Mucosa of rectum (tissue), 2 donors: ENCODE results near the gene RNF144B.
A peak's percentile ranks its signal among the peaks of the same experiment; 100 is the strongest.
"Not testable (repeated sequence)": the region's sequence is repeated elsewhere in the genome, so short reads cannot be mapped to it uniquely, and the experiment has no call there.

Experiments
- H3K27ac ChIP-seq, 2 donors: one replicate each; pipeline ENCODE4 v1.7.0; 2013; ENCODE audit warnings: inconsistent platforms in 2 of 2, low read depth in 2 of 2, low read length in 2 of 2
- H3K27me3 ChIP-seq, 2 donors: one replicate each; pipeline ENCODE4 v1.7.0; 2013; ENCODE audit warnings: low read length in 2 of 2; ENCODE audit not compliant: control insufficient read depth in 2 of 2, insufficient read depth in 2 of 2
- H3K36me3 ChIP-seq, 2 donors: one replicate each; pipeline ENCODE4 v1.7.0; 2013; ENCODE audit warnings: low read length in 2 of 2; ENCODE audit not compliant: control insufficient read depth in 2 of 2, insufficient read depth in 2 of 2
- H3K4me1 ChIP-seq, 2 donors: one replicate each; pipeline ENCODE4 v1.7.0; 2013; ENCODE audit warnings: low read length in 2 of 2, mild to moderate bottlenecking in 1 of 2; ENCODE audit not compliant: control insufficient read depth in 2 of 2, insufficient read depth in 2 of 2
- H3K4me3 ChIP-seq, 2 donors: one replicate each; pipeline ENCODE4 v1.7.0; 2013; ENCODE audit warnings: low read length in 2 of 2
- H3K9ac ChIP-seq, 2 donors: one replicate each; pipeline ENCODE4 v1.7.0; 2013; ENCODE audit warnings: low read length in 2 of 2, low read depth in 1 of 2, mild to moderate bottlenecking in 1 of 2
- H3K9me3 ChIP-seq, 2 donors: one replicate each; pipeline ENCODE4 v1.7.0; 2013; ENCODE audit warnings: low read length in 2 of 2; ENCODE audit not compliant: control insufficient read depth in 2 of 2
- donor health status: healthy.
- donor health status: Normal muscosa, but diverticular disease.

RNF144B gene

GRCh38 chr6:18352001-18352400 is 35.1 kb upstream of the RNF144B start:
- H3K27ac ChIP-seq, result no peak overlapping the region
- H3K27me3 ChIP-seq, result no peaks in the 10 kb centered on the region
- no peak overlapping the region for H3K4me3 ChIP-seq
- H3K36me3 ChIP-seq, result no peaks in the 10 kb centered on the region
- H3K9ac ChIP-seq, result no peak overlapping the region
- no peaks in the 10 kb centered on the region for H3K4me1 ChIP-seq
- no peaks in the 10 kb centered on the region for H3K9me3 ChIP-seq

- H3K27me3 ChIP-seq, result no peaks in the 10 kb centered on the region
- no peaks in the 10 kb centered on the region for H3K4me1 ChIP-seq
- H3K4me3 ChIP-seq, result no peak overlapping the region
- no peak overlapping the region for H3K27ac ChIP-seq
- no peaks in the 10 kb centered on the region for H3K9me3 ChIP-seq
- H3K36me3 ChIP-seq, result no peaks in the 10 kb centered on the region
- H3K9ac ChIP-seq, result no peak overlapping the region
Observed at GRCh38 chr6:18352842-18353241, 34.3 kb upstream of the RNF144B start.

DNA sequence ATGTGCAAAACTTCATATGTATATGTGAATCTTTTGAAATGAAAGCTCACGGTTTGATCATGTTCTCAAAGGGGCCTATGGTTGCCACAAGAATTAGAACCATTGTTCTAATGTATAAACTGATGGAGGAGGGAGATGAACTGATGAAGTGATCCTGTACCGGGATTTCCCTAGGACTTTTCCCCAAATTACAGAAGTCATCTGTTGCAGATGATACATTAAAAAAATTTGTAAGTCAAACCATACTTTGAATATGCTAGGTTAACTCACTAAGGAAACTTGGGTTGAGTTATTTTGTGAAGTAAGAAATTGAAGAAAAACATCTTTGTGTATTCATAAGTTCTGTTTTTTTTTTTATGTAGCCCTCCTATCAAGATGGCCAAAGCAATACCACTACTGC is 33.9 kb upstream of the RNF144B start:
- no peaks in the 10 kb centered on the region for H3K9me3 ChIP-seq
- no peak overlapping the region for H3K27ac ChIP-seq
- H3K9ac ChIP-seq, result no peak overlapping the region

GRCh38 chr6:18357546-18357945 is 29.6 kb upstream of the RNF144B start:
- H3K9me3 ChIP-seq, result not testable (repeated sequence)

More for the DNA sequence above, 33.9 kb upstream of the RNF144B start:
- Histone ChIP-seq H3K4me1 (no peaks in the 10 kb centered on the region), H3K36me3 (no peaks in the 10 kb centered on the region), H3K4me3 (no peak overlapping the region), H3K27me3 (no peaks in the 10 kb centered on the region)

DNA sequence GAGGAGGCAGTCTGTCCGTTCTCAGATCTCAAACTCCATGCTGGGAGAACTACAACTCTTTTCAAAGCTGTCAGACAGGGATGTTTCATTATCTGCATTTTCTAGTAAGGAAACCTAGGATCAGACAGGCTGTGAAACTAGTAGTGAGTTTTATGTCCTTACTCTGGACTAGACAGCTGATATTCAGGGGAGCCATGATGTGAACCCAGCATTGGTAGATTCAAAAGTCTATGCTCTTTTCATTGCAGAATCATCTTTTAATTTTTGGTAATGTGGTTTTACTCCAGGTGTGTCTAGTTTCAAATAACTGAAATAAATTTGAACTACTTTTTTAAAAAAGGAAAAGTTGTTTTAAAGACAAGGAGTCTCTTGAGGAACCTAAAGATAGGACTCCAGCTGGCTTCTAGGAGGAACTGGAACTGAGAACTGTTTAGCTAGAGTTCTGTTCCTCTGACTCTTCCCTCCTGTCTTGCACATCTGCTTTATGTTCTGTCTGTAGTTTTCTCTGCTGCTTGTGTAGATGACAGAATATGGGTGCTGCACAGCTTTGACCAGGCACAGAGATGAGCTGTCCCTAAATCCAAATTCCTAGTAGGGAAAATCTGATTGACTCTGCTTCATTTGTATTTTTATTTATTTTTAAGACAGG is 27.8 kb upstream of the RNF144B start:
- Histone ChIP-seq H3K4me1 (no peaks in the 10 kb centered on the region), H3K27ac (peak overlapping the region; percentile 10 to 58), H3K36me3 (no peaks in the 10 kb centered on the region), H3K9ac (no peak overlapping the region), H3K9me3 (no peaks in the 10 kb centered on the region), H3K27me3 (no peaks in the 10 kb centered on the region), H3K4me3 (no peak overlapping the region)

More at GRCh38 chr6:18357546-18357945, 29.6 kb upstream of the RNF144B start:
- H3K27me3 ChIP-seq, H3K4me1 ChIP-seq, H3K27ac ChIP-seq, H3K36me3 ChIP-seq, H3K4me3 ChIP-seq, H3K9ac ChIP-seq: not testable (repeated sequence)

GRCh38 chr6:18360188-18360587 is 27.0 kb upstream of the RNF144B start:
- Histone ChIP-seq H3K9ac (no peak overlapping the region), H3K9me3 (no peaks in the 10 kb centered on the region), H3K4me3 (no peak overlapping the region), H3K27me3 (no peaks in the 10 kb centered on the region), H3K27ac (no peak overlapping the region), H3K36me3 (no peaks in the 10 kb centered on the region), H3K4me1 (no peaks in the 10 kb centered on the region)

DNA sequence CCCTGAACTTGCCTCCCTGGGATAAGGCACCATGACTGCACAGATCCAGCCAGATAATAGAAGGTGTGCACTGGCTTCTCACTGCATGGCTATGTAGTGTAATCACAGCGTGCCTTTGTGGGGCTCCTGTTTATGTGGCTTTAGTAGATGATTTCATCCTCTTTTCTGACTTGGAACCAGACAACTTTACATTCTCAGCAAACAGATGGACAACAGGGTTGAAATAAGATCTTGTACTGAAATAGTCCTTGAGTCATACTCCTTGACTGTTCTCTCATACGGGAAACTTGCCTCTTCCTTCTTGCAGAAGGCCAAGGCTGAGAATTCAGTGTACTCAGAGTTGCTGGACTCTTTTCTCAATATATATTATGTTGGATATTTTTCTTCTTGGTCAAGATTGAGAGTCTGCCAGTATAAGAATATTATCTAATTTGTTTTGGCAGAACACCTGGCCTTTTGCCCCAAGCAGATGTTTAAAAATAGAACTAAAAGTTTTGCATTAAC is 25.0 kb upstream of the RNF144B start:
- no peak overlapping the region for H3K4me3 ChIP-seq
- H3K4me1 ChIP-seq, result no peaks in the 10 kb centered on the region
- H3K9ac ChIP-seq, result no peak overlapping the region
- H3K27ac ChIP-seq, result no peak overlapping the region
- no peaks in the 10 kb centered on the region for H3K9me3 ChIP-seq
- no peaks in the 10 kb centered on the region for H3K27me3 ChIP-seq
- H3K36me3 ChIP-seq, result no peaks in the 10 kb centered on the region

DNA sequence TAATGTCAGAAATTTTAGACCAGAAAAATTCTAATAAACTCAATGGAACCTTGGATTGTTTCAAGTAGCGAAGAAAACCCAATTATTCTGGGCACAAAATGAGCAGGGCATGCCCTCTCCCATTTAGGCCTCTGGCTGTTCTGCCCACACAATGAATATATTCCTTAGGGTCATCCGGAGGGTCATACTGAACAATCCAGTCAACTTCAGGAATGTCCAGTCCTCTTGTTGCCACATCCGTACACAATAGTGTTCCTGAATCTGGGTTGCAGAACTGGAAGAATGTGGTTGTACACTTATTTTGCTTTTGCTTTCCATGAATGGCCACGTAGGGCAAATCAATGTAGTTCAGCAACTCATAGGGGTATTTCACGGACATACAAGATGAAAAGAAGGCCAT is 23.4 kb upstream of the RNF144B start:
- H3K9ac ChIP-seq, result no peak overlapping the region
- no peak overlapping the region for H3K27ac ChIP-seq
- H3K4me1 ChIP-seq, result no peaks in the 10 kb centered on the region
- no peak overlapping the region for H3K4me3 ChIP-seq
- no peaks in the 10 kb centered on the region for H3K9me3 ChIP-seq
- H3K36me3 ChIP-seq, result no peaks in the 10 kb centered on the region
- H3K27me3 ChIP-seq, result no peaks in the 10 kb centered on the region

DNA sequence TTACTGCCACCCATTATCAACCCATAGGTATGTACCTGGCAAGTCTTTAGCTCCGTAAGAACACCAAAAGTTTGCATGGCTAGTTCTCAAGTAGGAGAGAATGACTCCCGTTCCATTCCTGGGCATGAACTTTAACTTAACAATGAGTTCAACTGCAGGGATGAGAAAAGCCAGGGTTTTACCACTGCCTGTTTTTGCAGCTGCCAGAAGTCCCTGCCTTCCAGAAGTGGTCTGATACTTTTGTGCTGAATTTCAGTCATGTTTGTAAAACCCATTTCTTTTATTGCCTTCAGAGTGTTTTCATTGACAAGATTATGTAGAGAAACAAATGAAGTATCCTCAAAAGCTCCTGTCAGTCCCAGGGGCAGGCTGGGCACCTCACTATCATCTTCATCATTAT is 22.6 kb upstream of the RNF144B start:
- H3K4me3 ChIP-seq, H3K9ac ChIP-seq, H3K36me3 ChIP-seq, H3K27ac ChIP-seq, H3K27me3 ChIP-seq, H3K9me3 ChIP-seq, H3K4me1 ChIP-seq: not testable (repeated sequence)

DNA sequence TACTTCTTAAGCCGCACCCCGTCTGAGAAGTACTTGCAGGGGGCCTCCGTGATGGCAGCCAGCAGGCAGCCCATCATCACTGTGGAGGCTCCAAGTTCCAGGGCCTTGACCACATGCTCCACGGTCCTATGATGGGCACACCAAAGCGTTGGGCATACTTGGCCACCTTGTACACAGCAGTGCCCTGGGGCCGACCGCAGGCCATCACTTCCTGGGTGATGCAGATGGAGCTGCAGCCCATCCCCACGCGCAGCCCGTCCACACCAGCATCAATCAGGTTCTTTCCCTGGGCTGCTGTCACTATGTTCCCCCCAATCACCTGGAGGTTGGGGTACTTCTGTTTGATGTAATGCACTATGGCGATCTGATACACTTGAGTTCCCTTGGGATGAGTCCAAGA is 19.8 kb upstream of the RNF144B start:
- Histone ChIP-seq H3K9ac (no peak overlapping the region), H3K9me3 (no peaks in the 10 kb centered on the region), H3K4me3 (no peak overlapping the region), H3K27me3 (no peaks in the 10 kb centered on the region), H3K27ac (no peak overlapping the region), H3K4me1 (no peaks in the 10 kb centered on the region), H3K36me3 (no peaks in the 10 kb centered on the region)
